IMR-90 (cell line): ENCODE measurements around the gene DHFR. TPM values are rescaled to one million over a fixed set of nuclear protein-coding genes. Genes with fewer than 3 reads are reported as not detected.

Source experiments
- ATAC-seq: fragments of 200-7000 bp; cut with Tn5 transposase; 2 replicates; pipeline ENCODE4 v1.9.1; 2020; ENCODE audit warnings: low read depth, mild to moderate bottlenecking, moderate library complexity
- BruUV-seq: library from RNA; stranded (reverse); fragments of 400-500 nt; replicated peaks from 2 replicates; lab custom pipeline; 2021; lab: Mats Ljungman, UMichigan
- CTCF ChIA-PET: fragments of 300-600 bp; formaldehyde crosslinking; extraction: SDS; loops from one replicate; lab custom pipeline; 2021; ENCODE audit warnings: antibody characterized with exemption; lab: Yijun Ruan, JAX
- POLR2A ChIA-PET: fragments of 300-600 bp; sonication (Branson Sonifier 250); formaldehyde crosslinking; loops from one replicate; lab custom pipeline; 2022; ENCODE audit warnings: antibody characterized with exemption; ENCODE audit not compliant: unreplicated experiment; lab: Charles Lee
- DNase-seq: peaks from one replicate; pipeline ENCODE4 v3.0.0; 2013
- H2AFZ ChIP-seq: replicated peaks from 2 replicates; pipeline ENCODE3; 2013; ENCODE audit warnings: low read length, mild to moderate bottlenecking; ENCODE audit not compliant: poor library complexity
- H2AK5ac ChIP-seq: 2 replicates; pipeline ENCODE4 v1.6.1; 2013; ENCODE audit warnings: low read depth, low read length, inconsistent platforms
- H2AK9ac ChIP-seq: replicated peaks from 2 replicates; pipeline ENCODE3; 2013; ENCODE audit warnings: mild to moderate bottlenecking, low read depth, low read length, moderate library complexity; ENCODE audit not compliant: poor library complexity
- H2BK120ac ChIP-seq: 2 replicates; pipeline ENCODE4 v1.6.1; 2013; ENCODE audit warnings: low read depth, low read length, inconsistent platforms
- H2BK15ac ChIP-seq: 3 replicates; pipeline ENCODE4 v1.6.1; 2013; ENCODE audit warnings: low read depth, low read length, inconsistent platforms
- H2BK20ac ChIP-seq: 2 replicates; pipeline ENCODE4 v1.6.1; 2013; ENCODE audit warnings: low read depth, mild to moderate bottlenecking, inconsistent platforms, low read length, moderate library complexity
- H2BK5ac ChIP-seq: 2 replicates; pipeline ENCODE4 v1.6.1; 2013; ENCODE audit warnings: mild to moderate bottlenecking, low read depth, low read length, inconsistent platforms; ENCODE audit not compliant: poor library complexity, severe bottlenecking
- H3K14ac ChIP-seq: replicated peaks from 2 replicates; pipeline ENCODE4 v1.6.1; 2013; ENCODE audit warnings: low read depth, low read length, inconsistent platforms
- H3K18ac ChIP-seq: 2 replicates; pipeline ENCODE4 v1.6.1; 2013; ENCODE audit warnings: low read depth, low read length, control low read depth
- H3K23ac ChIP-seq: 2 replicates; pipeline ENCODE4 v1.6.1; 2013; ENCODE audit warnings: low read depth, low read length, inconsistent platforms
- H3K27ac ChIP-seq: 2 replicates; pipeline ENCODE4 v1.5.1; 2013; ENCODE audit warnings: mild to moderate bottlenecking, control low read depth, low read length; ENCODE audit not compliant: insufficient read depth
- H3K27me3 ChIP-seq: 2 replicates; pipeline ENCODE4 v1.6.1; 2013; ENCODE audit warnings: low read length; ENCODE audit not compliant: control insufficient read depth, insufficient read depth
- H3K36me3 ChIP-seq: 2 replicates; pipeline ENCODE4 v1.6.1; 2013; ENCODE audit warnings: low read length, mixed read lengths; ENCODE audit not compliant: control insufficient read depth, insufficient read depth
- H3K4ac ChIP-seq: 2 replicates; pipeline ENCODE4 v1.6.1; 2013; ENCODE audit warnings: low read depth, low read length, inconsistent platforms
- H3K4me1 ChIP-seq: 2 replicates; pipeline ENCODE4 v1.6.1; 2013; ENCODE audit warnings: low read length, mixed read lengths; ENCODE audit not compliant: control insufficient read depth, insufficient read depth
- H3K4me2 ChIP-seq: 2 replicates; pipeline ENCODE4 v1.6.1; 2013; ENCODE audit warnings: low read depth, mild to moderate bottlenecking, control low read depth, low read length, moderate library complexity
- H3K4me3 ChIP-seq: 2 replicates; pipeline ENCODE4 v1.5.1; 2013; ENCODE audit warnings: low read depth, mild to moderate bottlenecking, control low read depth, low read length, moderate library complexity; ENCODE audit not compliant: insufficient read depth
- H3K56ac ChIP-seq: 2 replicates; pipeline ENCODE4 v1.6.1; 2013; ENCODE audit warnings: low read length, inconsistent platforms; ENCODE audit not compliant: insufficient read depth; ENCODE audit errors: extremely low read depth
- H3K79me1 ChIP-seq, 2 experiments: 2 replicates each; pipeline ENCODE4 v1.6.1; 2013; ENCODE audit warnings: low read length in 2 of 2, inconsistent platforms in 1 of 2, low read depth in 1 of 2
- H3K9ac ChIP-seq: 2 replicates; pipeline ENCODE4 v1.6.1; 2013; ENCODE audit warnings: low read depth, low read length, control low read depth
- H3K9me1 ChIP-seq: 2 replicates; pipeline ENCODE4 v1.6.1; 2013; ENCODE audit warnings: low read length, inconsistent platforms; ENCODE audit not compliant: insufficient read depth
- H3K9me3 ChIP-seq: 2 replicates; pipeline ENCODE4 v1.6.1; 2013; ENCODE audit warnings: low read length; ENCODE audit not compliant: control insufficient read depth, insufficient read depth
- H4K20me1 ChIP-seq: 2 replicates; pipeline ENCODE4 v1.6.1; 2013; ENCODE audit warnings: low read length, inconsistent platforms; ENCODE audit not compliant: insufficient read depth
- H4K5ac ChIP-seq: 2 replicates; pipeline ENCODE4 v1.6.1; 2013; ENCODE audit warnings: mild to moderate bottlenecking, low read depth, low read length, control low read depth
- H4K8ac ChIP-seq, 2 experiments: 2 replicates each; pipeline ENCODE4 v1.6.1; 2013; ENCODE audit warnings: low read depth in 2 of 2, low read length in 2 of 2, control low read depth in 1 of 2, inconsistent platforms in 1 of 2
- H4K91ac ChIP-seq: 2 replicates; pipeline ENCODE4 v1.6.1; 2013; ENCODE audit warnings: low read depth, low read length, inconsistent platforms; ENCODE audit not compliant: insufficient read depth
- BHLHE40 ChIP-seq: fragments of 150-350 bp; IDR thresholded peaks from 2 replicates; pipeline ENCODE4 v1.6.1; 2016; ENCODE audit warnings: mild to moderate bottlenecking, low read depth, low read length
- CEBPB ChIP-seq: IDR thresholded peaks from 2 replicates; pipeline ENCODE4 v1.6.1; 2012; ENCODE audit warnings: low read depth, low read length, improper control_type of control experiment
- FOS ChIP-seq: fragments of 150-350 bp; IDR thresholded peaks from 2 replicates; pipeline ENCODE4 v1.6.1; 2016; ENCODE audit warnings: low read depth, low read length
- MAFK ChIP-seq: IDR thresholded peaks from 2 replicates; pipeline ENCODE4 v1.6.1; 2012; ENCODE audit warnings: low read depth, low read length, improper control_type of control experiment
- MAZ ChIP-seq: IDR thresholded peaks from 2 replicates; pipeline ENCODE4 v1.6.1; 2012; ENCODE audit warnings: low read depth, mild to moderate bottlenecking, low read length, improper control_type of control experiment, moderate library complexity, borderline replicate concordance
- NFE2L2 ChIP-seq: fragments of 150-350 bp; IDR thresholded peaks from 2 replicates; pipeline ENCODE4 v1.6.1; 2016; ENCODE audit warnings: low read depth, mild to moderate bottlenecking, low read length
- POLR2A ChIP-seq: IDR thresholded peaks from 2 replicates; pipeline ENCODE4 v1.6.1; 2012; ENCODE audit warnings: mild to moderate bottlenecking, low read depth, low read length
- RAD21 ChIP-seq: IDR thresholded peaks from 2 replicates; pipeline ENCODE4 v1.6.1; 2012; ENCODE audit warnings: low read length, improper control_type of control experiment
- RCOR1 ChIP-seq: IDR thresholded peaks from 2 replicates; pipeline ENCODE4 v1.6.1; 2012; ENCODE audit warnings: mild to moderate bottlenecking, low read length, improper control_type of control experiment; ENCODE audit not compliant: insufficient replicate concordance
- RFX5 ChIP-seq: IDR thresholded peaks from 2 replicates; pipeline ENCODE4 v1.8.0; 2012; ENCODE audit warnings: low read depth, mild to moderate bottlenecking, low read length, moderate library complexity
- SMC3 ChIP-seq: fragments of 150-350 bp; IDR thresholded peaks from 2 replicates; pipeline ENCODE4 v1.6.1; 2016; ENCODE audit warnings: low read depth, mild to moderate bottlenecking, antibody characterized with exemption, low read length, moderate library complexity
- USF2 ChIP-seq: fragments of 150-350 bp; IDR thresholded peaks from 2 replicates; pipeline ENCODE4 v1.6.1; 2017; ENCODE audit warnings: mild to moderate bottlenecking, antibody characterized with exemption, low read length, low read depth
- WGBS, 2 experiments: methylation state at CpG; one replicate each; pipeline versions ENCODE4 v1.1.5 to v1.1.7; 2013; ENCODE audit warnings: missing lambda C conversion rate in 2 of 2; ENCODE audit not compliant: insufficient read length in 1 of 2; ENCODE audit errors: extremely low coverage in 2 of 2; 5-methylcytosine and 5-hydroxymethylcytosine counted together
- dilution Hi-C: fragments of 300-500 bp; cut with HindIII; formaldehyde crosslinking; loops from one replicate; pipeline ENCODE4 v1.14.3; 2018; ENCODE audit warnings: low sequenced_read_pairs; ENCODE audit not compliant: unreplicated experiment
- in situ Hi-C: fragments of 300-500 bp; cut with MboI; formaldehyde crosslinking; loops from 3 replicates; pipeline ENCODE4 v1.14.3; 2019; ENCODE audit warnings: low sequenced_read_pairs, inconsistent platforms, mixed read lengths
- intact Hi-C: fragments of 100-400 bp; cut with micrococcal nuclease; formaldehyde crosslinking; loops from 2 replicates; pipeline ENCODE4 v1.10.0; 2022
- polyA plus RNA-seq, 3 experiments: library from polyadenylated mRNA; depleted of rRNA; stranded (reverse); fragments of >200 nt; gene quantifications; 2 replicates each; pipeline ENCODE4 v1.2.3, GENCODE V29; 2012; ENCODE audit warnings: low replicate concordance in 1 of 3
- total RNA-seq: library from RNA; depleted of rRNA; stranded (reverse); fragments of >200 nt; gene quantifications from 2 replicates; pipeline ENCODE4 v1.2.3, GENCODE V29; 2012
- TF ChIP-seq, protein P1 (sequence below): conservative IDR thresholded peaks from 2 replicates; pipeline ENCODE4 v1.5.1; 2012; ENCODE audit warnings: mild to moderate bottlenecking, low read depth, low read length, improper control_type of control experiment

Gene DHFR
- total and polyA plus RNA-seq, 2 of the 4 experiments (the other 2 are of a cell fraction) = 20.6 to 29.4 TPM

DNA sequence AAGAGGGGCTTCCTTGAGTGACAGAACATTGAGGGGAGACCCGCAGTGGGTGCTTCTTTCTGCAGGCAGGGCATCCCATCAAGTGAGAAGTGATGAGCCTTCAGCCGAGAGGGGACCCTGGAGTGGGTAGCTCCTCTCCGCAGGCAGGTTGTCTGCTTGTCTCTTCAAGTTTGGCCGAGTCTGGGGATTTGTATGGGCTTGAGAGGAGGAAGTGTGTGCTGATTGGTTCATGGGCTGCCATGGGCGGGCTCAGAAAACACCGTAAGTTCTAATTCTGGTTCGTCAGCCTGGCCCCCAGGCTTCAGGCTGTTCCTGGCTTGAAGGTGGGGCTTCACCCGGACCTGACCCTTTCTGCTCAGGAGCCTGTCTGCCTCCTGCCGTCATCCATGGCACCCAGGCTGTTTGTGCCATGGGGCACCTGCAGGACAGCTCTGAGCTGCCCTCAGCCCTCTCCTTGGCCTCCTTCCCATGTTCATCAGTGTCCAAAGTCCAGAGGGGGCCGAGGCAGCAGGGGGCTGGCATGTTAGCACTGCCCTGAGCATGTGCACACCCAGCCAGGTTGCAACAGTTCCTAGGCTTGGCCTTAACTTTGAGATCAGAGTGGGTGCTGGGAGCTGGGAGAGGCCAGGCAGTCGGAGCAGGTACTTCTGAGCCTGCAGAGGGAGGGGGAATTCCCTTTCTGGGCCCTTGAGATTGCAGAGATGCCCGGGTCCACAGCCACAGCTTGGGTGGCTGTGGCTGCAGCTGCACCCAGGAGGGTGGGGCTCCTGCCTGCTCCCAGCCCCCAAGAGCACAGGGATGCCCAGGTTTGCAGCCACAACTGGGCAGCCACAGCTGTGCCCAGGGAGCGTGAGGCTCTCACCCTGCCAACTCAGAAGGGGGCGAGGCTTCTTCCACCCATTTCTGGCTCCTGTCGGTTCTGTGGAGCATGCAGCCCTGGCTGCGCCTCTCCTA, 13.5 kb upstream of the DHFR start:
- Histone ChIP-seq H3K23ac (no peak overlapping the region), H4K5ac (no peak overlapping the region), H3K4me2 (no peak overlapping the region), H3K14ac (no peak overlapping the region), H3K9me3 (no peaks in the 10 kb centered on the region), H2AFZ (no peak overlapping the region), H3K79me1 (peaks cover 6 to 9% of the 10 kb centered on the region in 2 experiments; a peak in 1 of 4 replicates), H4K20me1 (no peaks in the 10 kb centered on the region), H3K4me1 (no peaks in the 10 kb centered on the region), H4K8ac (no peak overlapping the region), H2AK9ac (no peak overlapping the region), H4K91ac (no peak overlapping the region), H2BK120ac (no peak overlapping the region), H3K4me3 (no peak overlapping the region), H3K27ac (no peak overlapping the region), H3K4ac (no peak overlapping the region), H3K27me3 (no peaks in the 10 kb centered on the region), H2AK5ac (no peak overlapping the region), H3K36me3 (peaks cover 12% of the 10 kb centered on the region), H2BK5ac (no peak overlapping the region), H3K9me1 (no peaks in the 10 kb centered on the region), H2BK15ac (no peak overlapping the region), H2BK20ac (no peak overlapping the region), H3K56ac (no peak overlapping the region), H3K9ac (no peak overlapping the region), H3K18ac (no peak overlapping the region)
- ATAC-seq (no peak), DNase-seq (no peak)
- ChIA-PET POLR2A (no interaction called here), CTCF (interaction anchor here (1.4 kb wide), 1 partner anchor 187 kb away, joined by 4 read pairs; no protein-coding TSS in a partner anchor)
- BruUV-seq = no TSS peak
- 89% methylated on average over 10 of the region's 16 CpGs; no CpG with 5 or more reads in 1 of the 2 experiments for WGBS, 2 experiments
- intact Hi-C loops (no loop called here), in situ Hi-C loops (no loop called here), dilution Hi-C loops (no loop called here)
- TF ChIP-seq NFE2L2 (no peak), FOS (no peak), MAZ (no peak), CEBPB (no peak), MAFK (no peak), RCOR1 (no peak), SMC3 (no peak), POLR2A (no peak), RAD21 (no peak), BHLHE40 (no peak), USF2 (no peak), RFX5 (no peak)
- TF ChIP-seq, protein P1, sequence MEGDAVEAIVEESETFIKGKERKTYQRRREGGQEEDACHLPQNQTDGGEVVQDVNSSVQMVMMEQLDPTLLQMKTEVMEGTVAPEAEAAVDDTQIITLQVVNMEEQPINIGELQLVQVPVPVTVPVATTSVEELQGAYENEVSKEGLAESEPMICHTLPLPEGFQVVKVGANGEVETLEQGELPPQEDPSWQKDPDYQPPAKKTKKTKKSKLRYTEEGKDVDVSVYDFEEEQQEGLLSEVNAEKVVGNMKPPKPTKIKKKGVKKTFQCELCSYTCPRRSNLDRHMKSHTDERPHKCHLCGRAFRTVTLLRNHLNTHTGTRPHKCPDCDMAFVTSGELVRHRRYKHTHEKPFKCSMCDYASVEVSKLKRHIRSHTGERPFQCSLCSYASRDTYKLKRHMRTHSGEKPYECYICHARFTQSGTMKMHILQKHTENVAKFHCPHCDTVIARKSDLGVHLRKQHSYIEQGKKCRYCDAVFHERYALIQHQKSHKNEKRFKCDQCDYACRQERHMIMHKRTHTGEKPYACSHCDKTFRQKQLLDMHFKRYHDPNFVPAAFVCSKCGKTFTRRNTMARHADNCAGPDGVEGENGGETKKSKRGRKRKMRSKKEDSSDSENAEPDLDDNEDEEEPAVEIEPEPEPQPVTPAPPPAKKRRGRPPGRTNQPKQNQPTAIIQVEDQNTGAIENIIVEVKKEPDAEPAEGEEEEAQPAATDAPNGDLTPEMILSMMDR = no peak
